ENCODE results near the gene ARFGAP3. TPM values are rescaled to one million over a fixed set of nuclear protein-coding genes. Genes with fewer than 3 reads are reported as not detected.

Gene ARFGAP3
- total RNA-seq, 1 experiment from 2014 or later = 16.9 TPM

DNA sequence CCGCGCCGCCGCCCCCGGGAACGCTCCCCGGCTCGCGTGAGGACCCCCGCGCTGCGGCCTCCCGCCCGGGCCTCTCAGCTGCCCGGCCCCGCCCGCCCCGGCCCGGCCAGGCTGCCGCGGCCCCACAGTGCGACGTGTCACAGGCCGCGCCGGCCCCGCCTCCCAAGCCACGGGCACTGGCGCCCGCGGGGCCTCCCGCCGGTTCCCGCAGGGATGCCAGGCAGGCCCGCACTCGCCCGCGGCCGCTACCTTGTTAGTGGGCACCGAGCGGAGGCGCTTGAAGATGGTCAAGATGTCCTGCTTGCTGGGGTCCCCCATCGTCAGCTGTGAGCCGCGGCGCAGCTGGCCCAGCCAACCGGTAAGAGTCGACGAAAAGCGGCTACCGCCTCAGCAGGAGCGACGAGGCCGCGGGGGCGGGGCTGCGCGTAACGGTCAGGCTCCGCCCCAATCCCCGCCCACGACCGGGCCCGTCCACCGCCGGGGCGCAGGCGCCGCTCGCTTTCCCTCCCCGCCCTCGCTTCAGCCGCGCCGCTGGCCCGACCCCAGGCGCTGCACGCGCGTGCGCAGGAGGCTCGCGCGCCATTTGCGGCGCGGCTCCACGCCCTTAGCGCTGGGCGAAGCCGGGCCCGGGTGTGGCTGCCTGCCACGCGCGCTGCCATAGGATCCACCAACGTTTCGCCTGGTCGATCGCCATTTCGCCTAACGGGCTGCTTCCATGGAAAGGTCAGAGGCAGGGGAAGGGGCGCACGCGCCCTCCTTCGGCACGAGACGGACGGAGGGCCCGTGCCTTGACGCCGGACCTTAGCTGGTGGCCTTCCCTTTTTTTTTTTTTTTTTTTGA, at the start of gene ARFGAP3 (continued):
- no peak for TF ChIP-seq AR (CRISPR knock-in tag; IDR thresholded peaks at IDR 0.05)
- TF ChIP-seq JAZF1 (CRISPR knock-in tag; IDR thresholded peaks at IDR 0.05) = no peak
- TF ChIP-seq, protein P1, sequence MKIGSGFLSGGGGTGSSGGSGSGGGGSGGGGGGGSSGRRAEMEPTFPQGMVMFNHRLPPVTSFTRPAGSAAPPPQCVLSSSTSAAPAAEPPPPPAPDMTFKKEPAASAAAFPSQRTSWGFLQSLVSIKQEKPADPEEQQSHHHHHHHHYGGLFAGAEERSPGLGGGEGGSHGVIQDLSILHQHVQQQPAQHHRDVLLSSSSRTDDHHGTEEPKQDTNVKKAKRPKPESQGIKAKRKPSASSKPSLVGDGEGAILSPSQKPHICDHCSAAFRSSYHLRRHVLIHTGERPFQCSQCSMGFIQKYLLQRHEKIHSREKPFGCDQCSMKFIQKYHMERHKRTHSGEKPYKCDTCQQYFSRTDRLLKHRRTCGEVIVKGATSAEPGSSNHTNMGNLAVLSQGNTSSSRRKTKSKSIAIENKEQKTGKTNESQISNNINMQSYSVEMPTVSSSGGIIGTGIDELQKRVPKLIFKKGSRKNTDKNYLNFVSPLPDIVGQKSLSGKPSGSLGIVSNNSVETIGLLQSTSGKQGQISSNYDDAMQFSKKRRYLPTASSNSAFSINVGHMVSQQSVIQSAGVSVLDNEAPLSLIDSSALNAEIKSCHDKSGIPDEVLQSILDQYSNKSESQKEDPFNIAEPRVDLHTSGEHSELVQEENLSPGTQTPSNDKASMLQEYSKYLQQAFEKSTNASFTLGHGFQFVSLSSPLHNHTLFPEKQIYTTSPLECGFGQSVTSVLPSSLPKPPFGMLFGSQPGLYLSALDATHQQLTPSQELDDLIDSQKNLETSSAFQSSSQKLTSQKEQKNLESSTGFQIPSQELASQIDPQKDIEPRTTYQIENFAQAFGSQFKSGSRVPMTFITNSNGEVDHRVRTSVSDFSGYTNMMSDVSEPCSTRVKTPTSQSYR (CRISPR knock-in tag; IDR thresholded peaks at IDR 0.05) = peak; percentile 95
- TF ChIP-seq FOXK1 (CRISPR knock-in tag; IDR thresholded peaks at IDR 0.05) = peak; percentile 92
- no peak for TF ChIP-seq ZNF423 (CRISPR knock-in tag; IDR thresholded peaks at IDR 0.05)
- TF ChIP-seq CREB1 (CRISPR knock-in tag; IDR thresholded peaks at IDR 0.05) = peak; percentile 88
- TF ChIP-seq SOX15 (CRISPR knock-in tag; IDR thresholded peaks at IDR 0.05) = no peak
- peak; percentile 92 for TF ChIP-seq SMAD4 (CRISPR knock-in tag; IDR thresholded peaks at IDR 0.05)
- no peak for TF ChIP-seq CDX4 (CRISPR knock-in tag; IDR thresholded peaks at IDR 0.05; ENCODE audit: borderline replicate concordance)
- peak; percentile 83; the same call in 1 of the 2 replicates for TF ChIP-seq ZNF219 (CRISPR knock-in tag; IDR thresholded peaks at IDR 0.05; ENCODE audit: borderline replicate concordance)
- peak; percentile 96 for TF ChIP-seq ZBTB21 (CRISPR knock-in tag; IDR thresholded peaks at IDR 0.05; ENCODE audit: borderline replicate concordance)
- peak; percentile 92 for TF ChIP-seq SP1 (CRISPR knock-in tag; conservative IDR thresholded peaks at IDR 0.05)
- peak; percentile 84; the same call in 1 of the 2 replicates for TF ChIP-seq PREB (CRISPR knock-in tag; IDR thresholded peaks at IDR 0.05; ENCODE audit: borderline replicate concordance)
- TF ChIP-seq FOXP1 (CRISPR knock-in tag; IDR thresholded peaks at IDR 0.05; ENCODE audit: borderline replicate concordance) = peak; percentile 99
- peak; percentile 27; the same call in 1 of the 2 replicates for TF ChIP-seq ZNF121 (CRISPR knock-in tag; IDR thresholded peaks at IDR 0.05)
- no peak for TF ChIP-seq ZNF425 (CRISPR knock-in tag; conservative IDR thresholded peaks at IDR 0.05)
- peak; percentile 98 for TF ChIP-seq RELA (CRISPR knock-in tag; IDR thresholded peaks at IDR 0.05; ENCODE audit: borderline replicate concordance)
- peak; percentile 99 for TF ChIP-seq ZNF232 (CRISPR knock-in tag; IDR thresholded peaks at IDR 0.05)
- TF ChIP-seq, protein P2, sequence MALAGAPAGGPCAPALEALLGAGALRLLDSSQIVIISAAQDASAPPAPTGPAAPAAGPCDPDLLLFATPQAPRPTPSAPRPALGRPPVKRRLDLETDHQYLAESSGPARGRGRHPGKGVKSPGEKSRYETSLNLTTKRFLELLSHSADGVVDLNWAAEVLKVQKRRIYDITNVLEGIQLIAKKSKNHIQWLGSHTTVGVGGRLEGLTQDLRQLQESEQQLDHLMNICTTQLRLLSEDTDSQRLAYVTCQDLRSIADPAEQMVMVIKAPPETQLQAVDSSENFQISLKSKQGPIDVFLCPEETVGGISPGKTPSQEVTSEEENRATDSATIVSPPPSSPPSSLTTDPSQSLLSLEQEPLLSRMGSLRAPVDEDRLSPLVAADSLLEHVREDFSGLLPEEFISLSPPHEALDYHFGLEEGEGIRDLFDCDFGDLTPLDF (CRISPR knock-in tag; IDR thresholded peaks at IDR 0.05) = peak; percentile 88
- no peak for TF ChIP-seq RORB (CRISPR knock-in tag; IDR thresholded peaks at IDR 0.05)
- TF ChIP-seq, protein P3, sequence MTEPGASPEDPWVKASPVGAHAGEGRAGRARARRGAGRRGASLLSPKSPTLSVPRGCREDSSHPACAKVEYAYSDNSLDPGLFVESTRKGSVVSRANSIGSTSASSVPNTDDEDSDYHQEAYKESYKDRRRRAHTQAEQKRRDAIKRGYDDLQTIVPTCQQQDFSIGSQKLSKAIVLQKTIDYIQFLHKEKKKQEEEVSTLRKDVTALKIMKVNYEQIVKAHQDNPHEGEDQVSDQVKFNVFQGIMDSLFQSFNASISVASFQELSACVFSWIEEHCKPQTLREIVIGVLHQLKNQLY (CRISPR knock-in tag; IDR thresholded peaks at IDR 0.05) = peak; percentile 97
- TF ChIP-seq, protein P4, sequence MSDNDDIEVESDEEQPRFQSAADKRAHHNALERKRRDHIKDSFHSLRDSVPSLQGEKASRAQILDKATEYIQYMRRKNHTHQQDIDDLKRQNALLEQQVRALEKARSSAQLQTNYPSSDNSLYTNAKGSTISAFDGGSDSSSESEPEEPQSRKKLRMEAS (CRISPR knock-in tag; IDR thresholded peaks at IDR 0.05) = peak; percentile 100
- TF ChIP-seq ZNF263 (CRISPR knock-in tag; IDR thresholded peaks at IDR 0.05; ENCODE audit: low read depth) = peak; percentile 79
- peak; percentile 98 for TF ChIP-seq TEAD1 (CRISPR knock-in tag; IDR thresholded peaks at IDR 0.05)
- peak; percentile 97 for TF ChIP-seq CBFB (CRISPR knock-in tag; IDR thresholded peaks at IDR 0.05; ENCODE audit: low read depth)
- peak; percentile 98 for TF ChIP-seq TP53 (CRISPR knock-in tag; IDR thresholded peaks at IDR 0.05)

All from WTC11 (cell line).